ENCODE results near the gene ACTG2. TPM values are rescaled to one million over a fixed set of nuclear protein-coding genes. Genes with fewer than 3 reads are reported as not detected.

ACTG2 gene
- total RNA-seq, 1 donor from 2014 or later = not detected

DNA sequence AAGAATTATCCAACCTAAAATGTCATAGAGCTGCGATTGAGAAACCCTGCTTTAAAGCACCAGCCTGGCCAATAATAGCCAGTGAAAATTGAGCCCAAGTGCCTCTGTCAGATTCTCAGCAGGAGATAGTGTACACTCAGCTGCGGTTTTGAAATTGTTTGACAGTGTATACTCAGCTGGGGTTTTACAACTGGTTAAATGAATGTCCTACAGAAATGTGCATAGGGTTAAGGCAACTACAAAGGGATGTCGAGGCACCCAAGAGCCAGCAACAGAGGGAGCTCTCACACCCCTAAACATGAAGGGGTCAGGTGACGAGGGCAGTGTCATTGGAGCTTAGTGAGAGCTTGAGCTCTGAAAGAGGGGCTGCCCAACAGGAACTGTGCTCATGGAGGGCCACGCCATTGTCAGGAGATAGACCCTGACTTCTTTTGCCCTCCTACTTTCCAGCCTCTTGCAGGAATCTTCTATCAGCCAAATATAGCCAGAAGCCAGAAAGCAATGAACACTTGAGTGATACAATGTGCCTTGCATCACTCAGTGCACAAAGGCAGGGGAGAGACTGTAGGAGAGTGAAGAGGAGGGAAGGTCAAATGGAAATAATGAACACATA lies 15.1 kb downstream of the ACTG2 start:
- H3K27ac Mint-ChIP-seq (ENCODE audit: unreplicated experiment) = no peak overlapping the region
- TF ChIP-seq, protein P1, sequence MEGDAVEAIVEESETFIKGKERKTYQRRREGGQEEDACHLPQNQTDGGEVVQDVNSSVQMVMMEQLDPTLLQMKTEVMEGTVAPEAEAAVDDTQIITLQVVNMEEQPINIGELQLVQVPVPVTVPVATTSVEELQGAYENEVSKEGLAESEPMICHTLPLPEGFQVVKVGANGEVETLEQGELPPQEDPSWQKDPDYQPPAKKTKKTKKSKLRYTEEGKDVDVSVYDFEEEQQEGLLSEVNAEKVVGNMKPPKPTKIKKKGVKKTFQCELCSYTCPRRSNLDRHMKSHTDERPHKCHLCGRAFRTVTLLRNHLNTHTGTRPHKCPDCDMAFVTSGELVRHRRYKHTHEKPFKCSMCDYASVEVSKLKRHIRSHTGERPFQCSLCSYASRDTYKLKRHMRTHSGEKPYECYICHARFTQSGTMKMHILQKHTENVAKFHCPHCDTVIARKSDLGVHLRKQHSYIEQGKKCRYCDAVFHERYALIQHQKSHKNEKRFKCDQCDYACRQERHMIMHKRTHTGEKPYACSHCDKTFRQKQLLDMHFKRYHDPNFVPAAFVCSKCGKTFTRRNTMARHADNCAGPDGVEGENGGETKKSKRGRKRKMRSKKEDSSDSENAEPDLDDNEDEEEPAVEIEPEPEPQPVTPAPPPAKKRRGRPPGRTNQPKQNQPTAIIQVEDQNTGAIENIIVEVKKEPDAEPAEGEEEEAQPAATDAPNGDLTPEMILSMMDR (IDR thresholded peaks at IDR 0.05; ENCODE audit: partially characterized antibody, unreplicated experiment) = no peak
- no peaks in the 10 kb centered on the region for H3K36me3 Mint-ChIP-seq (ENCODE audit: unreplicated experiment)
- DNase-seq = no peak
- no peaks in the 10 kb centered on the region for H3K9me3 Mint-ChIP-seq (ENCODE audit: unreplicated experiment)
- H3K4me1 Mint-ChIP-seq (ENCODE audit: low read depth, unreplicated experiment) = peaks cover 3% of the 10 kb centered on the region
- H3K4me3 Mint-ChIP-seq (ENCODE audit: unreplicated experiment) = no peak overlapping the region
- H3K27me3 Mint-ChIP-seq (ENCODE audit: unreplicated experiment) = peaks cover 2% of the 10 kb centered on the region

DNA sequence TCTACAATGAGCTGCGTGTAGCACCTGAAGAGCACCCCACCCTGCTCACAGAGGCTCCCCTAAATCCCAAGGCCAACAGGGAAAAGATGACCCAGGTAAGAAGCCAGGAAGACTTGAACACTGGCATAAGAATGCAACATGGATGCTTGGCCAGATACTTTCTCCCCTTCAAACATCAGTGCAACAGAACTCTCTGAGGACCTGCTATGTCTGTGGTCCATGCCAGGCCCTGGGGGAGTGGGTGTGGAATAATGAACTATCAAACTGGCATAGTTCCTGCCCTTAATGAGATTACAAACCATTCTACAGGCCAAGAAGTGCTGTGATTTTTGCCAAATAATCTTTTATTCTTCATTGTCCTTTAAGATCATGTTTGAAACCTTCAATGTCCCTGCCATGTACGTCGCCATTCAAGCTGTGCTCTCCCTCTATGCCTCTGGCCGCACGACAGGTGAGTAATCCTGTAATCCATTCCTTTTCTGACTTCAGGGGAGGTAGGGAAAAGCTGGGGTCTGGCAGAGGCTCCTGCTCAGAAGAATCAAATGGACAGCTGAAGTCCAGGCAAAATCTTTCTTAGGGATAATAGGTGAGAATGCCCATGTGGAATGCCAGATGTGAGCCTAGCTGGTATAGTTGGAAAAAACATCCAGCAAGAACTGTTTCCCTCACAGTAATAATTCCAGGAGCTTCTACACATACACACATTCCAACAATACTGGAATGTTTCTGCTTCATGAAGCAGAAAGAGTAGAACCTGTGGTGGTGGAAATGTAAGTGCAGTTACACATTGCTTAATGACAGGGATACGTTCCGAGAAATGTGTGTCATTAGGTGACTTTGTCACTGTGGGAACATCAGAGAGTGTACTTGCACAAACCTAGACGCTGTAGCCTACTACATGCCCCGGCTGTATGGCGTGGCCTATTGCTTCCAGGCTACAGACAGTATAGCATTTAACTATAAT lies 16.2 kb downstream of the ACTG2 start:
- Mint-ChIP-seq H3K4me1 (ENCODE audit: low read depth, unreplicated experiment) (peaks cover 3% of the 10 kb centered on the region), H3K27me3 (ENCODE audit: unreplicated experiment) (peaks cover 2% of the 10 kb centered on the region), H3K4me3 (ENCODE audit: unreplicated experiment) (no peak overlapping the region), H3K27ac (ENCODE audit: unreplicated experiment) (no peak overlapping the region), H3K9me3 (ENCODE audit: unreplicated experiment) (no peaks in the 10 kb centered on the region), H3K36me3 (ENCODE audit: unreplicated experiment) (no peaks in the 10 kb centered on the region)
- TF ChIP-seq, protein P1 (IDR thresholded peaks at IDR 0.05; ENCODE audit: partially characterized antibody, unreplicated experiment) = no peak
- DNase-seq = no peak

DNA sequence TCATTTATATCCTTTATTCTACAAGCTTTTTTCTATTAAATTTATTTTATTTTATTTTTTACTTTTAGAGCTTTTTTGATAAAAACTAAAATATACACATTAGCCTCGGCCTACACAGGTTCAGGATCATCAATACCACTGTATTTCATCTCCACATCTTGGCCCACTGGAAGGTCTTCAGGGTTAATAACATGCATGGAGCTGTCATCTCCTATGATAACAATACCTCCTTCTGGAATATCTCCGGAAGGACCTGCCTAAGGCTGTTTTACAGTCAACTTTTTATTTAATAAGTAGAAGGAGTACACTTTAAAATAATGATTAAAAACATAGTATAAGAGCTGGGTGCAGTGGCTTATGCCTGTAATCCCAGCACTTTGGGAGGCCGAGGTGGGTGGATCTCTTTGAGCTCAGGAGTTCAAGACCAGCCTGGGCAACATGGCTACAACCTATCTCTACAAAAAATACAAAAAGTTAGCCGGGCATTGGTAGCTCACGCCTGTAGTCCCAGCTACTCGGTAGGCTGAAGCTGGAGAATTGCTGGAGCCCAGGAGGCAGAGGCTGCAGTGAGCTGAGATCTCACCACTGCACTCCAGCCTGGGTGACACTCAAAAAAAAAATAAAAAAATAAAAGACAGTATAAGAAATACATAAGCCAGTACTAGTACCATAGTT lies 18.2 kb downstream of the ACTG2 start:
- Mint-ChIP-seq H3K4me1 (ENCODE audit: low read depth, unreplicated experiment) (peaks cover 3% of the 10 kb centered on the region), H3K4me3 (ENCODE audit: unreplicated experiment) (no peak overlapping the region), H3K9me3 (ENCODE audit: unreplicated experiment) (no peaks in the 10 kb centered on the region), H3K27me3 (ENCODE audit: unreplicated experiment) (peaks cover 2% of the 10 kb centered on the region), H3K27ac (ENCODE audit: unreplicated experiment) (no peak overlapping the region), H3K36me3 (ENCODE audit: unreplicated experiment) (no peaks in the 10 kb centered on the region)
- no peak for DNase-seq
- TF ChIP-seq, protein P1 (IDR thresholded peaks at IDR 0.05; ENCODE audit: partially characterized antibody, unreplicated experiment) = no peak

DNA sequence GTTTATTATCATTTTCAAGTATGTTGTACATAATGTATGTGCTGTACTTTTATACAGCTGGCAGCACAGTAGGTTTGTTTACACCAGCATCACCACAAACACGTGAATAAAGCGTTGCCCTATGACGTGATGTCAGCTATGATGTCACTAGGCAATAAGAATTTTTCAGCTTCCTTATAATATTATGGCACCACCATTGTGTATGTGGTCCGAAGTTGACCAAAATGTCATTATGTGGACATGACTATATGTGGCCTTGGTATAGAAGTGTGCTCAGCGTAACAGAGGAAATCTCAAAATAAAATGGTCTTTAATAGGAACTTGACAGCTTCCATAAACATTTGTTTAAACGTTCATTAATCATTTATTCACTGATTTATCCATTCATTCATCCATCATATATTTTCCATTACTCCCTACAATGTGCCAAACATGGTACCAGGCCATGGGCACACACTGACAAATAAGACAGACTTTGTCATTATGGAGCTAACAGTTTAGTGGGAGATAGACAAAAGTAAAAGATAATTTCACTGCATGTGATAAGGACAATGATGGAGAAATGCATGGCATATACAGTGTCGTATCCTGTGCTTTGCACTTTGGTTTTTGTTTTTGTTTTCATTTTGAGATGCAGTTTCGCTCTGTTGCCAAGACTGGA lies 18.9 kb downstream of the ACTG2 start:
- H3K27me3 Mint-ChIP-seq (ENCODE audit: unreplicated experiment) = peaks cover 2% of the 10 kb centered on the region
- H3K4me3 Mint-ChIP-seq (ENCODE audit: unreplicated experiment) = no peak overlapping the region
- no peaks in the 10 kb centered on the region for H3K9me3 Mint-ChIP-seq (ENCODE audit: unreplicated experiment)
- no peak overlapping the region for H3K27ac Mint-ChIP-seq (ENCODE audit: unreplicated experiment)
- TF ChIP-seq, protein P1 (IDR thresholded peaks at IDR 0.05; ENCODE audit: partially characterized antibody, unreplicated experiment) = no peak
- no peaks in the 10 kb centered on the region for H3K36me3 Mint-ChIP-seq (ENCODE audit: unreplicated experiment)
- H3K4me1 Mint-ChIP-seq (ENCODE audit: low read depth, unreplicated experiment) = peaks cover 3% of the 10 kb centered on the region
- DNase-seq = no peak
